AG10803 (cell line): Measurements from ENCODE around the gene SLC13A4.

Source experiments
- DNase-seq: peaks from one replicate; pipeline ENCODE4 v3.0.0; 2010; ENCODE audit warnings: low read depth
- H3K4me3 ChIP-seq: 2 replicates; pipeline ENCODE4 v1.5.1; 2011; ENCODE audit warnings: mild to moderate bottlenecking, low read length, control low read depth
- TF ChIP-seq, protein P1 (sequence below): conservative IDR thresholded peaks from 2 replicates; pipeline ENCODE4 v1.5.1; 2011; ENCODE audit warnings: mild to moderate bottlenecking, low read length, control low read depth, inconsistent platforms

The SLC13A4 gene

GRCh38 chr7:135731131-135731530 is 3.1 kb upstream of the SLC13A4 start:
- no peak for DNase-seq
- TF ChIP-seq, protein P1, sequence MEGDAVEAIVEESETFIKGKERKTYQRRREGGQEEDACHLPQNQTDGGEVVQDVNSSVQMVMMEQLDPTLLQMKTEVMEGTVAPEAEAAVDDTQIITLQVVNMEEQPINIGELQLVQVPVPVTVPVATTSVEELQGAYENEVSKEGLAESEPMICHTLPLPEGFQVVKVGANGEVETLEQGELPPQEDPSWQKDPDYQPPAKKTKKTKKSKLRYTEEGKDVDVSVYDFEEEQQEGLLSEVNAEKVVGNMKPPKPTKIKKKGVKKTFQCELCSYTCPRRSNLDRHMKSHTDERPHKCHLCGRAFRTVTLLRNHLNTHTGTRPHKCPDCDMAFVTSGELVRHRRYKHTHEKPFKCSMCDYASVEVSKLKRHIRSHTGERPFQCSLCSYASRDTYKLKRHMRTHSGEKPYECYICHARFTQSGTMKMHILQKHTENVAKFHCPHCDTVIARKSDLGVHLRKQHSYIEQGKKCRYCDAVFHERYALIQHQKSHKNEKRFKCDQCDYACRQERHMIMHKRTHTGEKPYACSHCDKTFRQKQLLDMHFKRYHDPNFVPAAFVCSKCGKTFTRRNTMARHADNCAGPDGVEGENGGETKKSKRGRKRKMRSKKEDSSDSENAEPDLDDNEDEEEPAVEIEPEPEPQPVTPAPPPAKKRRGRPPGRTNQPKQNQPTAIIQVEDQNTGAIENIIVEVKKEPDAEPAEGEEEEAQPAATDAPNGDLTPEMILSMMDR: no peak
- H3K4me3 ChIP-seq: no peak overlapping the region

GRCh38 chr7:135729230-135729629 is 1.2 kb upstream of the SLC13A4 start:
- TF ChIP-seq, protein P1: no peak

DNA sequence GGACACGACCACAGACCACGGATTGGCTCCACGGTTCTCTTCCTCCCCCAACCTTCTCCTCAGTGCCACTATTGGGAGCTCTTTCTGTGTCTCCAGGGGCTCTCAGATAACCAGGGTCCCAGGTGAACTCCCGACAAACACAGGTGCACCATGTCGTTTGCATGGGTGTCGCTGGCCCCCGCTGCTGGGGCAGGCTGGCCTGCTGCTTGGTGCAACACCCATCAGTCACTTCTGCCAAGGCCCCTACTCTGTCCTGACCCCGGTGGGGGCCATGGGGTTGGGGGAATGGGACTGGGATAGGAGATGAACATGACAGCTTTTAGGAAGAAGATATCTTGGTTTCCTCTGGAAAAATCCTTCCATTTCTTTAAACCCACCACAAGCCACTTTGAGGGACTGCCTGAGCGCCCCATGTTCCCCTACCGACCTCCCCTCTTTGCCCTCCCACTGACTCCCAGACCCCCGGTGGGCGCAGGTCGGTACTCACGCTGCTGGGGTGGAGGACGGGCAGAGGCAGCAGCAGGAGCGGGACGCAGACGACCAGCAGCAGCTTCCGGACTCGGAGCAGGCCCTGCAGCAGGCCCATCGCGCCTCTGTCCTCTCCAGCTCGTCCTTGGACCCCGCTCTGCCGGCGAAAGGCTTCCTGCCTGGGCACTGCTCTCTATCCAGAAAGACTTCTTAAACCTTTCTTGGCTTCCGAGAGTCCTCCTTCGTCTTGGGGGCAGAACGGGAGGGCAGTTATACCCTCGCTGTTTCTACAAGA is 894 bp downstream of the SLC13A4 start:
- TF ChIP-seq, protein P1: no peak
- no peak for DNase-seq
- H3K4me3 ChIP-seq: no peak overlapping the region

More at GRCh38 chr7:135729230-135729629, 1.2 kb upstream of the SLC13A4 start:
- DNase-seq: peak; percentile 79
- no peak overlapping the region for H3K4me3 ChIP-seq

GRCh38 chr7:135726276-135726788 is 1.7 kb downstream of the SLC13A4 start:
- no peak for DNase-seq
- H3K4me3 ChIP-seq: no peak overlapping the region
- TF ChIP-seq, protein P1: no peak

DNA sequence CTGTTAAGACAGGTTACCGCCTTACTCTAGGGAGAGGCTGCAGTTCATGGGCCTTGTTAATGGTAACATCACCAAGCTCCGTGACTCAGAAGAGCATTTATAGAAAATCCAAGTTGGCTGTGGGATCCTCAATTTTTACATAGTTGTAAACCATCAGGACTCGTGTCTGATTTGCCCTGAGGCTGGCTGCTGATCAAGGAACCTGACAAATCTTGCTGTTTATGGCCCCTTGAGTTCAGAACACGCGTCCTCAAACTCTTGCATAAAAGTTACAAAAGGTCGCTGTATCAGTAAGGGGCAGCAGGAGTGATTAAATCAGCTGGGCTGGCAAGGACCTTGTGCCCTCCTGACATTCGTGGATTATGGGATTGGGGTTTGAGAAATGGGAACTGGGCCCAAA is 4.6 kb downstream of the SLC13A4 start:
- no peak overlapping the region for H3K4me3 ChIP-seq
- TF ChIP-seq, protein P1: no peak
- no peak for DNase-seq

- TF ChIP-seq, protein P1: no peak
- DNase-seq: no peak
- no peak overlapping the region for H3K4me3 ChIP-seq
These were observed 6.7 kb downstream of the SLC13A4 start for GRCh38 chr7:135721198-135721820.

GRCh38 chr7:135719688-135720087 is 8.3 kb downstream of the SLC13A4 start:
- TF ChIP-seq, protein P1: no peak
- DNase-seq: no peak
- H3K4me3 ChIP-seq: no peak overlapping the region
